Breast epithelium (tissue), 4 donors: ENCODE data around the gene EEF1AKMT3. TPM values are rescaled to one million over a fixed set of nuclear protein-coding genes. Genes with fewer than 3 reads are reported as not detected.
"Not testable (repeated sequence)": the region's sequence is repeated elsewhere in the genome, so short reads cannot be mapped to it uniquely, and the experiment has no call there.

ENCODE experiments used
- DNase-seq, 2 donors: peaks; one replicate each; pipeline ENCODE4 v3.0.0-alpha.2; 2019; ENCODE audit warnings: low spot score in 2 of 2
- H3K27ac ChIP-seq, 2 donors: fragments of 200-600 bp; sonication (generic) in 1 of 2; one replicate each; pipeline ENCODE4 v1.5.1; 2016 to 2019; ENCODE audit warnings: mild to moderate bottlenecking in 1 of 2
- H3K27me3 ChIP-seq, 2 donors: fragments of 200-600 bp; sonication (generic) in 1 of 2; one replicate each; pipeline versions ENCODE4 v1.5.1 to v1.6.0; 2017 to 2019; ENCODE audit warnings: control low read depth in 1 of 2, mild to moderate bottlenecking in 1 of 2
- H3K36me3 ChIP-seq: fragments of 200-600 bp; one replicate; pipeline ENCODE4 v1.5.1; 2019
- H3K4me1 ChIP-seq, 2 donors: fragments of 200-600 bp; sonication (generic); one replicate each; pipeline ENCODE4 v1.5.1; 2016 to 2019; ENCODE audit warnings: control low read depth in 1 of 2
- H3K4me3 ChIP-seq, 3 donors: fragments of 200-600 bp; sonication (generic); 1 replicate in 2 of 3; 2 replicates in 1 of 3; pipeline ENCODE4 v1.5.1; 2016 to 2019; ENCODE audit warnings: mild to moderate bottlenecking in 3 of 3, moderate library complexity in 2 of 3
- H3K9me3 ChIP-seq, 2 donors: fragments of 200-600 bp; sonication (generic) in 1 of 2; one replicate each; pipeline ENCODE4 v1.5.1; 2016 to 2019; ENCODE audit warnings: control low read depth in 1 of 2
- POLR2A ChIP-seq: fragments of 450-650 bp; IDR thresholded peaks from one replicate; pipeline ENCODE4 v1.6.1; 2016; ENCODE audit warnings: antibody characterized with exemption, mild to moderate bottlenecking, moderate library complexity
- POLR2AphosphoS5 ChIP-seq, 3 donors: sonication (generic); formaldehyde crosslinking; IDR thresholded peaks; one replicate each; pipeline ENCODE4 v1.6.1; 2017; ENCODE audit warnings: antibody characterized with exemption in 3 of 3
- intact Hi-C: fragments of 100-400 bp; cut with DNase I; formaldehyde crosslinking; loops from one replicate; pipeline ENCODE4 v1.15.1; 2023; ENCODE audit warnings: low total_unique reads
- total RNA-seq, 3 donors: library from RNA; depleted of rRNA; stranded (reverse); fragments of >200 nt; gene quantifications; one replicate each; pipeline ENCODE4 v1.1.0, GENCODE V29; 2016
- TF ChIP-seq, protein P1 (sequence below), 3 donors: fragments of 450-650 bp; IDR thresholded peaks; one replicate each; pipeline ENCODE4 v1.5.1; 2016 to 2017; ENCODE audit warnings: antibody characterized with exemption in 3 of 3, mild to moderate bottlenecking in 3 of 3, moderate library complexity in 3 of 3

Gene EEF1AKMT3
- total RNA-seq, 3 donors from 2014 or later = 15.7 to 18.1 (median 16.5) TPM

DNA sequence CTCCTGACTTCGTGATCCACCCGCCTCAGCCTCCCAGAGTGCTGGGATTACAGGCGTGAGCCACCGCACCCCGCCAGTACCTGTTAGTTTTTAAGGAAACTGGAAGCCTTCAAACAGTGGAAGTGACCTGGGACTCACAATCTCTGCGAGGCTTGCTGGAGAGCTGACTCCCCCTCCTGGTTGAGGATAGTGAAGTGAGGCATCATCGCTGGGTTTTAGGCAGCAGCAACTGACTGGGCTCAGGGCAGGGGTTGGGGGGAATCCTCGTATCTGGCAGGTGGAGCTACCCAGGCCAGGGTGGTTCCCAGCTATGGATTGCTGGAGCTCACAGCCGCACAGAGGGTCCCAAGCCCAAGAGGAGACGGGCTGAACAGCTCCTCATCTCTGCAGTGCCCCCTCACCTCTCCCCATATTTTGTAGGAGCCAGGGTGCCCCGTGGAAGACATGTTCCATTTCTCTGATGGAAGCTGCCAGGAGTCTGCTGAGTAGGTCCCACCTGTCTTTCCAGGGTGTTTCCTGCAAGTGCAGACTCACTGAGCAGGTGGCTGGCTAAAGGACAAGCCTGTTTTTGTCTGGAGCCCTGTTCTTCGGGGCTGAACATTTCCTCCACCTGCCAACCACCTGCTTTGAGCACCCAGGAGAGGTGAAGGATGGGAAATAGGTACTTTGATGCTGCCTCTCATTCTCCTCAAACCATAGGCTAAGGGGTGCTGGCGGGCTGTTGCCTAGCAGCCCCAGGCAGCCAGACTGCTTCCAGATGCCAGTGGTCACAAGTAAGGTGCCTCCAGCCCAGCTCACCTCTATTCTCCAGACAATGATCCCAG, 43.0 kb downstream of the EEF1AKMT3 start:
- no peak for DNase-seq
- Histone ChIP-seq H3K4me3 (no peak overlapping the region), H3K9me3 (no peaks in the 10 kb centered on the region), H3K36me3 (no peaks in the 10 kb centered on the region), H3K4me1 (peaks cover 0 to 5% of the 10 kb centered on the region in 2 donors), H3K27me3 (no peaks in the 10 kb centered on the region), H3K27ac (peak overlapping the region in 1 of 2 donors; percentile 34)
- intact Hi-C loops = no loop called here
- TF ChIP-seq POLR2A (no peak), POLR2AphosphoS5 (IDR thresholded peaks at IDR 0.05) (no peak)
- TF ChIP-seq, protein P1, sequence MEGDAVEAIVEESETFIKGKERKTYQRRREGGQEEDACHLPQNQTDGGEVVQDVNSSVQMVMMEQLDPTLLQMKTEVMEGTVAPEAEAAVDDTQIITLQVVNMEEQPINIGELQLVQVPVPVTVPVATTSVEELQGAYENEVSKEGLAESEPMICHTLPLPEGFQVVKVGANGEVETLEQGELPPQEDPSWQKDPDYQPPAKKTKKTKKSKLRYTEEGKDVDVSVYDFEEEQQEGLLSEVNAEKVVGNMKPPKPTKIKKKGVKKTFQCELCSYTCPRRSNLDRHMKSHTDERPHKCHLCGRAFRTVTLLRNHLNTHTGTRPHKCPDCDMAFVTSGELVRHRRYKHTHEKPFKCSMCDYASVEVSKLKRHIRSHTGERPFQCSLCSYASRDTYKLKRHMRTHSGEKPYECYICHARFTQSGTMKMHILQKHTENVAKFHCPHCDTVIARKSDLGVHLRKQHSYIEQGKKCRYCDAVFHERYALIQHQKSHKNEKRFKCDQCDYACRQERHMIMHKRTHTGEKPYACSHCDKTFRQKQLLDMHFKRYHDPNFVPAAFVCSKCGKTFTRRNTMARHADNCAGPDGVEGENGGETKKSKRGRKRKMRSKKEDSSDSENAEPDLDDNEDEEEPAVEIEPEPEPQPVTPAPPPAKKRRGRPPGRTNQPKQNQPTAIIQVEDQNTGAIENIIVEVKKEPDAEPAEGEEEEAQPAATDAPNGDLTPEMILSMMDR (IDR thresholded peaks at IDR 0.05) = no peak

DNA sequence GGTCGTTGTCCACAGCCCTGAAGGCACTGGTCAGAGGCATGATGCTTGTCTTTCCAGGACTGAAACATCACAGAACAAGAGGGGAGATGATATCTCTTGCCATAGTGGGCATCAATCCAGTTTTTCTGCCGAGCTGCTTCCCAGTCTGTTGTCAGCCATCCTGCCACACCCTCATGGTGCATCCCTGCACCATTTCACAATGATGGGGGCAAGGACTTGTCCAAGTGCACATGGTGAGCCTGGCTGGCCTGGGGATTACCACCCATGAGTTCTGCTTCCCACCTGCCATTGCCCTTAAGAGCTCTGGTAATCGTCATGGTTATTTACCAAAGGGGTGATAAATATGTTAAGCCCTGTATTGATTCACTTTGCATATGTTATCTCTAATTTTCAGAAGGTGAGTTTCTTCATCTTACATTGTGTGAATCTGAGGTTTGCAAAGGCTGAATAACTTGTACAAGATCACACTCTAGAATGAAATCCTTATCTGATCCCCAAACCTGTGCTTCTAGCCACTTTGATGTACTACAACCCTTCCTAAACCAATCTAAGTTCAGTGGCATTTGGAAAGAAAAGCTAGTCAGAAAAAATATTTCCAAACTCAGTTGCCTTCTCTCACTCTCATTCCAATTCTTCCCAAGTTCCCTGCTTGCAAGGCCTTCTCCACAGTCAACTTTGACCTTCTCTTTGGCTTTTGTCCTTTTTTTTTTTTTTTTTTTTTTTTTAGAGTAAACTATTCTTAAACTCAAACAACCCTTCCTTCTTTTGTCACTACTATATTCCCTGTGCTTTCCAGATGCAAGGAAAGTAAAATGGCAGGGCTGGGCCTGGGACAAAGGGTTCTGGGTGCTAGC, 43.8 kb downstream of the EEF1AKMT3 start:
- Histone ChIP-seq H3K4me1 (peaks cover 0 to 5% of the 10 kb centered on the region in 2 donors), H3K27ac (peak overlapping the region in 1 of 2 donors; percentile 77)
- no peak for TF ChIP-seq POLR2A
- TF ChIP-seq, protein P1 (IDR thresholded peaks at IDR 0.05) = no peak
- TF ChIP-seq POLR2AphosphoS5 (IDR thresholded peaks at IDR 0.05) = no peak

DNA sequence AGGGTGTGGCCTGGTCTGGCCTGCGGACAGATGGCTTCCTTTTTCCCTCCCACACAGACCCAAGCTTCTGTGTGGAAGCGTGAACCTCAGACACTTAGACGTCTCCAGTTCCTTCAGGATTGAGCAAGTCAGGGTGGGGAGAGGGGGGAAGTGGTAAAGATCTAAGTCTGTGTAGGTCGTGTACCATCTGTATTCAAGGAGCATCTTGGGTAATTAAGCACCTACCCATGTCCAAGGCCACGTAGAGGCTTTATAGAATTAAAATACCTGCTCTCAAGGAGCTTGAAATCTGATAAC, 44.4 kb downstream of the EEF1AKMT3 start:
- H3K4me1 ChIP-seq = peaks cover 0 to 5% of the 10 kb centered on the region in 2 donors
- peak overlapping the region in 1 of 2 donors; percentile 77 for H3K27ac ChIP-seq
- no peaks in the 10 kb centered on the region for H3K9me3 ChIP-seq
- DNase-seq = no peak
- TF ChIP-seq POLR2AphosphoS5 (IDR thresholded peaks at IDR 0.05) (no peak), POLR2A (no peak)
- TF ChIP-seq, protein P1 (IDR thresholded peaks at IDR 0.05) = no peak
- no peaks in the 10 kb centered on the region for H3K36me3 ChIP-seq
- H3K27me3 ChIP-seq = no peaks in the 10 kb centered on the region
- H3K4me3 ChIP-seq = no peak overlapping the region
- intact Hi-C loops = no loop called here

More for the DNA sequence above, 43.8 kb downstream of the EEF1AKMT3 start:
- intact Hi-C loops = no loop called here
- DNase-seq = no peak
- Histone ChIP-seq H3K36me3 (no peaks in the 10 kb centered on the region), H3K4me3 (no peak overlapping the region), H3K27me3 (no peaks in the 10 kb centered on the region), H3K9me3 (no peaks in the 10 kb centered on the region)

DNA sequence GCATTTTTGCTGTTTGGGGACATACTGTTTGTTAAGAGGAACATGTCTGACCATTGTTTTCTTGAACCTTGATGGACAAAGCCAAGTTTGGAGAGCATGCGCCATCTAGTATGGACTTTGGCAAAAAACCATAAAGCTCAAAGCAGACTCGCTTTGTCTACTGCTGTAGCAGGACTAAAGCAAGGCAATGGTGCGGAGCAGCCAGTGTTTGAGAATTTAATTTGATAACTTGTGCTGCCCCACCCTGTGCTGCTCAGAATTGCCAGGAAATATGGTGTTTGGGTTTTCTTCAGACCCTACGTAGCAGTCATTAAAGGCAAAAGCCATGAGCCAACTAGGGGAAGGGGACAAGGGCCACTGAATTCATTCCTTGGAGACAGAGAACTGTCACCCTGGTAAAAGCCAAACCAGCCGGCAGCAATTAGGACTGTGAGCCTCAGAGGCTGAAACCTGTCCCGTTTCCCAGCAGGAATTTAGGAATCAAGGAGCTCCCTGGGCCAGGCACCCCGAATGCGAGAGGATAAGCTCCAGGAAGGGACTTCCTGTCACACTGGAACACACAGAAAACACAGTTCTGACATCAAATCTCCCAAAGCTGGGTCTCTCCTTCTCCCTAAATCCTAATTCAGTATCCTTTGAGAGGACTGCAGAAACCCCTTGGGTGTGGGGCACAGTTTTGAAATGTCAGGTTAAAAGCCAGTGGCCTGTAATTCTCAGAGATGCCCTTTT, 45.0 kb downstream of the EEF1AKMT3 start:
- no peak overlapping the region for H3K4me3 ChIP-seq
- H3K36me3 ChIP-seq = no peaks in the 10 kb centered on the region
- peaks cover 0 to 5% of the 10 kb centered on the region in 2 donors for H3K4me1 ChIP-seq
- H3K27ac ChIP-seq = peak overlapping the region in 1 of 2 donors; percentile 77
- H3K9me3 ChIP-seq = no peaks in the 10 kb centered on the region
- no peak for DNase-seq
- TF ChIP-seq POLR2A (no peak), POLR2AphosphoS5 (IDR thresholded peaks at IDR 0.05) (no peak)
- TF ChIP-seq, protein P1 (IDR thresholded peaks at IDR 0.05) = no peak
- intact Hi-C loops = no loop called here
- H3K27me3 ChIP-seq = no peaks in the 10 kb centered on the region

DNA sequence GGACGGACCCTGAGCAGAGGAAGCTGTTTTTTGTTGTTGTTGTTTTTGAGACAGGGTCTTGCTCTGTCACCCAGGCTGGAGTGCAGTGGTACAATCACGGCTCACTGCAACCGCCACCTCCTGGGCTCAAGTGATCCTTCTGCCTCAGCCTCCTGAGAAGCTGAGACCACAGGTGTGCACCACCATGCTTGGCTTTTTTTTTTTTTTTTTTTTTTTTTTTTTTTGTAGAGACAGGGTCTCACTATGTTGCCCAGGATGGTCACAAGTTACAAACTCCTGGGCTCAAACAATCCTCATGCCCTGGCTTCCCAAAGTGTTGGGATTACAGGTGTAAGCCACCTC, 45.5 kb downstream of the EEF1AKMT3 start:
- H3K4me1 ChIP-seq, H3K9me3 ChIP-seq, intact Hi-C loops, H3K27me3 ChIP-seq, H3K36me3 ChIP-seq, DNase-seq, H3K4me3 ChIP-seq: not testable (repeated sequence)
- H3K27ac ChIP-seq = peak overlapping the region in 1 of 2 donors; percentile 77

DNA sequence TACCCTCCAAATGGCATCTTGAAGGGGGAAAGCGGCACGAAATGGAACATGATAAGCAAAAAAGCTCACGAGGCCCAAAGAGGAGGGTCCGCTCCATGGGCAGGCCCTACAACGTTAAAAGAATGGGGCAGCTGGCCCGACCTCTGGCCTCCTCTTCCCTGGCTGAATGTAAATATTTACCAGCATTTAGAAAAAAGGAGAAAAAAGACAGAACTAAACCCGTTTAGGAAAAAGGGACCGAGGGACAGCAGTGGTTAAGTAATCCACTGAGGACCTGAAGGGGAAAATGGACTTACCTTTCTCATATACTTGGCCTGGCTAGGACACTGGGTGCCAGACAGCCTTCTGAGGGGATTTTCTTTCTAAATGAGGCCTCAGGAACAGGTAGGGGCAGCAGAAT, 47.7 kb downstream of the EEF1AKMT3 start:
- H3K36me3 ChIP-seq = peaks cover 10% of the 10 kb centered on the region
- intact Hi-C loops = loop anchor here (5.0 kb wide), 1 partner anchor 38 kb away; the partner anchor contains the start of gene TSFM
- peak overlapping the region in 1 of 2 donors; percentile 5 for H3K27ac ChIP-seq
- H3K4me1 ChIP-seq, H3K27me3 ChIP-seq, H3K9me3 ChIP-seq, DNase-seq, H3K4me3 ChIP-seq: not testable (repeated sequence)

DNA sequence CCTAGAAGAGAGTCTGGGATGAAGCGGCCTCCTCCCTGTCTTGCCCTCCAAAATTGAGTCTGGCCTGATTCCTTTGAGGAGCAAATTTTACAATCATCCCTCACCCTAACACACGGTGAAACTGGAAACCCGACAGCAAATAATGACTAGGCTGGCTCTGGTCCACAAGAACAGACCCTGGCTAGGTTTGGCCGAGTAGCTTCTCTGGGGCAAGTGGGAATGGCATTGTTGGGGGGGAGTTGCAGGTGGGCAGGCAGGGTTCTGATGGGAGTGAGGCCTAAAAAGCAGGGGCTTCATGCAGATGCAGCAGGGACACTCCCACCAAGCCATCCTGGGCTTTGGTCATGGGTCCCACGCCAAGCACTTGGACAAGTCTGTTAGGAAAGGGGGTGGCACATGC, 48.6 kb downstream of the EEF1AKMT3 start:
- H3K9me3 ChIP-seq, DNase-seq, H3K4me1 ChIP-seq, H3K4me3 ChIP-seq, H3K27me3 ChIP-seq: not testable (repeated sequence)
- H3K27ac ChIP-seq = peak overlapping the region; percentile 5 to 40
- peaks cover 16% of the 10 kb centered on the region for H3K36me3 ChIP-seq
- intact Hi-C loops = loop anchor here (5.0 kb wide), 1 partner anchor 39 kb away; the partner anchor contains the start of gene TSFM
